Neural cell (in vitro differentiated cells): ENCODE results near the gene ADSS1.

ENCODE experiments used
- EP300 ChIP-seq: fragments of 450-650 bp; conservative IDR thresholded peaks from 2 replicates; pipeline ENCODE4 v1.6.1; 2014; ENCODE audit warnings: antibody characterized with exemption, mild to moderate bottlenecking, moderate library complexity; ENCODE audit not compliant: poor library complexity, severe bottlenecking
- TAF1 ChIP-seq: IDR thresholded peaks from 2 replicates; pipeline ENCODE4 v1.6.1; 2012; ENCODE audit warnings: low read depth
- TF ChIP-seq, protein P1 (sequence below): fragments of 450-650 bp; IDR thresholded peaks from 2 replicates; pipeline ENCODE4 v1.5.1; 2014; ENCODE audit warnings: antibody characterized with exemption, mild to moderate bottlenecking, moderate library complexity; ENCODE audit not compliant: poor library complexity, severe bottlenecking
- TF ChIP-seq, protein P2 (sequence below): IDR thresholded peaks from 2 replicates; pipeline ENCODE4 v1.6.1; 2012; ENCODE audit warnings: borderline replicate concordance

DNA sequence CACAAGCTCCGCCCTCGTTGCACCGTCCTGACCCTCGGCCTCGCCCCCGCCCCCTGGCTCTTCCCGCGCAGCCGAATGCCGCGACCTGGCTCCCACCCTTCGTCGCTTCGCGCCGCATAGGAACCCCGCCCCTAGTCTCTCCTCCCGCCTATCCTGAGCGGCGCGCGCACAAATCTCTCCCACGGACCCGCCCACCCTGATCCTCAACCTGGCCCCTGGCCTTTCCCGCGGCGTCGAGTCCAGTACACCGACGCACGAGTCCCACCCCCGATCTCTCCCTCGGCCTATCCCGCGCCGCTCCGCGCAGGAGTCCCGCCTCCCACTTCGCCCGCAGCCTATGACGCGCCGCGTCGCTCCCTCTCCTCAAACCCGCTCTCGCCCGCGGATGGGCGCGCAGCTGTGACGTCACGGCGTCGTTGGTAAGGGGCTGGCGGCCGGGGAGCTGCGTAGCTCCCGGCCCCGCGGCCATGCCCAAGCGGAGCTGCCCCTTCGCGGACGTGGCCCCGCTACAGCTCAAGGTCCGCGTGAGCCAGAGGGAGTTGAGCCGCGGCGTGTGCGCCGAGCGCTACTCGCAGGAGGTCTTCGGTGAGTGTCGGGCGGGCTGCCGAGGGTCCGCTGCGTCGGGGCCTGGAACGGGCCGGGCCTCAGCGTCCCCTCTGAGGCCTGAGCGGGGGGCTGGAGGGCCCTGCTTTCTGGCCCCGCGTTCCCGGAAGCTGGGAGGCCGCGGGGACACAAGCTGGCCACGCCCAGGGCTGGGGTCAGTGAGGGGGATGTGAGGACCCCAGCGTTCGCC, 28.9 kb downstream of the ADSS1 start, which contains the start of gene SIVA1:
- TF ChIP-seq TAF1, result no peak
- TF ChIP-seq, protein P1, sequence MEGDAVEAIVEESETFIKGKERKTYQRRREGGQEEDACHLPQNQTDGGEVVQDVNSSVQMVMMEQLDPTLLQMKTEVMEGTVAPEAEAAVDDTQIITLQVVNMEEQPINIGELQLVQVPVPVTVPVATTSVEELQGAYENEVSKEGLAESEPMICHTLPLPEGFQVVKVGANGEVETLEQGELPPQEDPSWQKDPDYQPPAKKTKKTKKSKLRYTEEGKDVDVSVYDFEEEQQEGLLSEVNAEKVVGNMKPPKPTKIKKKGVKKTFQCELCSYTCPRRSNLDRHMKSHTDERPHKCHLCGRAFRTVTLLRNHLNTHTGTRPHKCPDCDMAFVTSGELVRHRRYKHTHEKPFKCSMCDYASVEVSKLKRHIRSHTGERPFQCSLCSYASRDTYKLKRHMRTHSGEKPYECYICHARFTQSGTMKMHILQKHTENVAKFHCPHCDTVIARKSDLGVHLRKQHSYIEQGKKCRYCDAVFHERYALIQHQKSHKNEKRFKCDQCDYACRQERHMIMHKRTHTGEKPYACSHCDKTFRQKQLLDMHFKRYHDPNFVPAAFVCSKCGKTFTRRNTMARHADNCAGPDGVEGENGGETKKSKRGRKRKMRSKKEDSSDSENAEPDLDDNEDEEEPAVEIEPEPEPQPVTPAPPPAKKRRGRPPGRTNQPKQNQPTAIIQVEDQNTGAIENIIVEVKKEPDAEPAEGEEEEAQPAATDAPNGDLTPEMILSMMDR, result peak; percentile 27
- TF ChIP-seq EP300, result peak; percentile 70
- TF ChIP-seq, protein P2, sequence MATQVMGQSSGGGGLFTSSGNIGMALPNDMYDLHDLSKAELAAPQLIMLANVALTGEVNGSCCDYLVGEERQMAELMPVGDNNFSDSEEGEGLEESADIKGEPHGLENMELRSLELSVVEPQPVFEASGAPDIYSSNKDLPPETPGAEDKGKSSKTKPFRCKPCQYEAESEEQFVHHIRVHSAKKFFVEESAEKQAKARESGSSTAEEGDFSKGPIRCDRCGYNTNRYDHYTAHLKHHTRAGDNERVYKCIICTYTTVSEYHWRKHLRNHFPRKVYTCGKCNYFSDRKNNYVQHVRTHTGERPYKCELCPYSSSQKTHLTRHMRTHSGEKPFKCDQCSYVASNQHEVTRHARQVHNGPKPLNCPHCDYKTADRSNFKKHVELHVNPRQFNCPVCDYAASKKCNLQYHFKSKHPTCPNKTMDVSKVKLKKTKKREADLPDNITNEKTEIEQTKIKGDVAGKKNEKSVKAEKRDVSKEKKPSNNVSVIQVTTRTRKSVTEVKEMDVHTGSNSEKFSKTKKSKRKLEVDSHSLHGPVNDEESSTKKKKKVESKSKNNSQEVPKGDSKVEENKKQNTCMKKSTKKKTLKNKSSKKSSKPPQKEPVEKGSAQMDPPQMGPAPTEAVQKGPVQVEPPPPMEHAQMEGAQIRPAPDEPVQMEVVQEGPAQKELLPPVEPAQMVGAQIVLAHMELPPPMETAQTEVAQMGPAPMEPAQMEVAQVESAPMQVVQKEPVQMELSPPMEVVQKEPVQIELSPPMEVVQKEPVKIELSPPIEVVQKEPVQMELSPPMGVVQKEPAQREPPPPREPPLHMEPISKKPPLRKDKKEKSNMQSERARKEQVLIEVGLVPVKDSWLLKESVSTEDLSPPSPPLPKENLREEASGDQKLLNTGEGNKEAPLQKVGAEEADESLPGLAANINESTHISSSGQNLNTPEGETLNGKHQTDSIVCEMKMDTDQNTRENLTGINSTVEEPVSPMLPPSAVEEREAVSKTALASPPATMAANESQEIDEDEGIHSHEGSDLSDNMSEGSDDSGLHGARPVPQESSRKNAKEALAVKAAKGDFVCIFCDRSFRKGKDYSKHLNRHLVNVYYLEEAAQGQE, result peak; percentile 67
